Mesodermal cell (in vitro differentiated cells): ENCODE measurements around the gene XPNPEP3.
"Not testable (repeated sequence)": the region's sequence is repeated elsewhere in the genome, so short reads cannot be mapped to it uniquely, and the experiment has no call there.

Source experiments
- H3K27ac ChIP-seq: 2 replicates; pipeline ENCODE4 v1.7.0; 2013; ENCODE audit warnings: mild to moderate bottlenecking, low read depth, low read length, moderate library complexity; ENCODE audit not compliant: severe bottlenecking
- H3K36me3 ChIP-seq: 2 replicates; pipeline ENCODE4 v1.7.1; 2013; ENCODE audit warnings: mild to moderate bottlenecking, low read length, moderate library complexity; ENCODE audit not compliant: control insufficient read depth, insufficient read depth
- H3K4me1 ChIP-seq: one replicate; pipeline ENCODE4 v1.7.1; 2013; ENCODE audit warnings: mild to moderate bottlenecking, low read length; ENCODE audit not compliant: insufficient read depth, control insufficient read depth, poor library complexity, severe bottlenecking
- H3K4me3 ChIP-seq: 2 replicates; pipeline ENCODE4 v1.7.0; 2013; ENCODE audit warnings: low read length, control low read depth, mild to moderate bottlenecking; ENCODE audit not compliant: insufficient read depth, poor library complexity, severe bottlenecking; ENCODE audit errors: extremely low read depth
- H3K9me3 ChIP-seq: 2 replicates; pipeline ENCODE4 v1.7.1; 2013; ENCODE audit warnings: mild to moderate bottlenecking, low read length, moderate library complexity; ENCODE audit not compliant: control insufficient read depth
- WGBS, 2 experiments: methylation state at CpG; one replicate each; pipeline ENCODE4 v1.1.5; 2013; ENCODE audit warnings: missing lambda C conversion rate in 2 of 2; ENCODE audit not compliant: insufficient coverage in 2 of 2; 5-methylcytosine and 5-hydroxymethylcytosine counted together

XPNPEP3 gene

GRCh38 chr22:40857309-40857855, 434 bp downstream of the XPNPEP3 start:
- Histone ChIP-seq H3K4me1 (peaks cover 9% of the 10 kb centered on the region), H3K9me3 (no peaks in the 10 kb centered on the region), H3K4me3 (peak overlapping the region; percentile 76), H3K27ac (peak overlapping the region; percentile 100), H3K36me3 (peaks cover 28% of the 10 kb centered on the region)
- WGBS, 2 experiments, result 7 to 15% methylated on average over 12 to 16 of the region's 18 CpGs

GRCh38 chr22:40862013-40862412, 5.1 kb downstream of the XPNPEP3 start, which contains the start of gene DNAJB7:
DNAJB7 (minus strand) TSS chr22:40862113; CDS start chr22:40861994, 119 bp downstream.
- H3K9me3 ChIP-seq, result no peaks in the 10 kb centered on the region
- peaks cover 33% of the 10 kb centered on the region for H3K36me3 ChIP-seq
- H3K4me3 ChIP-seq, result no peak within 1 kb of the TSS
- no peaks in the 10 kb centered on the region for H3K4me1 ChIP-seq
- WGBS, 2 experiments, result 90 to 100% methylated on average over 1 to 2 of the region's 3 CpGs
- H3K27ac ChIP-seq, result no peak within 1 kb of the TSS

GRCh38 chr22:40862537-40862936, 5.6 kb downstream of the XPNPEP3 start:
- 100% methylated on average over 1 of the region's 2 CpGs for WGBS, 2 experiments
- peaks cover 33% of the 10 kb centered on the region for H3K36me3 ChIP-seq
- no peak overlapping the region for H3K27ac ChIP-seq
- H3K4me3 ChIP-seq, result no peak overlapping the region
- H3K9me3 ChIP-seq, result no peaks in the 10 kb centered on the region
- H3K4me1 ChIP-seq, result no peaks in the 10 kb centered on the region

GRCh38 chr22:40867109-40867508, 10.2 kb downstream of the XPNPEP3 start:
- Histone ChIP-seq H3K27ac (no peak overlapping the region), H3K4me3 (no peak overlapping the region), H3K9me3 (no peaks in the 10 kb centered on the region), H3K4me1 (no peaks in the 10 kb centered on the region), H3K36me3 (peaks cover 27% of the 10 kb centered on the region)
- 83% methylated on average over 1 of the region's 2 CpGs; no CpG with 5 or more reads in 1 of the 2 experiments for WGBS, 2 experiments

GRCh38 chr22:40868379-40868778, 11.4 kb downstream of the XPNPEP3 start:
- H3K9me3 ChIP-seq, H3K27ac ChIP-seq, H3K4me3 ChIP-seq, H3K4me1 ChIP-seq: not testable (repeated sequence)
- 81 to 98% methylated on average over 4 to 5 of the region's 6 CpGs for WGBS, 2 experiments
- peaks cover 28% of the 10 kb centered on the region for H3K36me3 ChIP-seq

GRCh38 chr22:40874016-40874415, 17.1 kb downstream of the XPNPEP3 start:
- WGBS, 2 experiments, result 100% methylated on average over 2 of the region's 3 CpGs
- H3K27ac ChIP-seq, result no peak overlapping the region
- no peaks in the 10 kb centered on the region for H3K9me3 ChIP-seq
- H3K36me3 ChIP-seq, result peaks cover 47% of the 10 kb centered on the region
- H3K4me1 ChIP-seq, result no peaks in the 10 kb centered on the region
- no peak overlapping the region for H3K4me3 ChIP-seq

- Histone ChIP-seq H3K9me3 (no peaks in the 10 kb centered on the region), H3K4me3 (no peak overlapping the region), H3K4me1 (no peaks in the 10 kb centered on the region), H3K27ac (no peak overlapping the region), H3K36me3 (peaks cover 47% of the 10 kb centered on the region)
- WGBS, 2 experiments, result 100% methylated on average over 1 to 3 of the region's 3 CpGs
Observed at GRCh38 chr22:40875111-40875510, 18.2 kb downstream of the XPNPEP3 start.

- no peak overlapping the region for H3K27ac ChIP-seq
- H3K4me3 ChIP-seq, result no peak overlapping the region
- WGBS, 2 experiments, result 82 to 100% methylated on average over 1 of the region's 1 CpG
- H3K36me3 ChIP-seq, result peaks cover 49% of the 10 kb centered on the region
- H3K4me1 ChIP-seq, result no peaks in the 10 kb centered on the region
- H3K9me3 ChIP-seq, result no peaks in the 10 kb centered on the region
Observed at GRCh38 chr22:40876907-40877306, 20.0 kb downstream of the XPNPEP3 start.

- no peak overlapping the region for H3K4me3 ChIP-seq
- 95 to 100% methylated on average over 2 to 3 of the region's 3 CpGs for WGBS, 2 experiments
- H3K27ac ChIP-seq, result no peak overlapping the region
- H3K4me1 ChIP-seq, result no peaks in the 10 kb centered on the region
- peaks cover 52% of the 10 kb centered on the region for H3K36me3 ChIP-seq
- H3K9me3 ChIP-seq, result no peaks in the 10 kb centered on the region
Observed at GRCh38 chr22:40877488-40877887, 20.5 kb downstream of the XPNPEP3 start.

- 83% methylated on average over 1 of the region's 2 CpGs; no CpG with 5 or more reads in 1 of the 2 experiments for WGBS, 2 experiments
- H3K27ac ChIP-seq, result no peak overlapping the region
Observed at GRCh38 chr22:40878922-40879321, 22.0 kb downstream of the XPNPEP3 start.

GRCh38 chr22:40889116-40889515, 32.2 kb downstream of the XPNPEP3 start:
- H3K36me3 ChIP-seq, result peaks cover 75% of the 10 kb centered on the region
- H3K4me3 ChIP-seq, result no peak overlapping the region
- no peak overlapping the region for H3K27ac ChIP-seq
- peaks cover 4% of the 10 kb centered on the region for H3K4me1 ChIP-seq
- no peaks in the 10 kb centered on the region for H3K9me3 ChIP-seq

More at GRCh38 chr22:40878922-40879321, 22.0 kb downstream of the XPNPEP3 start:
- Histone ChIP-seq H3K9me3 (no peaks in the 10 kb centered on the region), H3K4me3 (no peak overlapping the region), H3K4me1 (no peaks in the 10 kb centered on the region), H3K36me3 (peaks cover 54% of the 10 kb centered on the region)
